K562 (cell line): ENCODE data around the gene ADAM19. TPM values are rescaled to one million over a fixed set of nuclear protein-coding genes. Genes with fewer than 3 reads are reported as not detected.

Experiments used
- ARNT ChIP-seq, 2 experiments: fragments of 450-650 bp; IDR thresholded peaks; 2 replicates each; pipeline ENCODE4 v1.6.1; 2016; ENCODE audit warnings: mild to moderate bottlenecking in 1 of 2
- CBFA2T3 ChIP-seq: fragments of 450-650 bp; IDR thresholded peaks from 2 replicates; pipeline ENCODE4 v1.6.1; 2017
- CHD2 ChIP-seq: IDR thresholded peaks from 2 replicates; pipeline ENCODE4 v1.6.1; 2011; ENCODE audit warnings: low read depth, low read length
- EZH2 ChIP-seq: IDR thresholded peaks from 2 replicates; pipeline ENCODE4 v1.6.1; 2012; ENCODE audit warnings: low read depth, mild to moderate bottlenecking, inconsistent platforms, low read length, borderline replicate concordance
- GTF2A2 ChIP-seq: IDR thresholded peaks from 2 replicates; pipeline ENCODE4 v1.6.1; 2016; ENCODE audit warnings: mild to moderate bottlenecking, missing genetic modification characterization, missing compliant biosample characterization
- L3MBTL2 ChIP-seq: fragments of 450-650 bp; IDR thresholded peaks from 2 replicates; pipeline ENCODE4 v1.6.1; 2016; ENCODE audit warnings: mild to moderate bottlenecking, moderate library complexity
- MEIS2 ChIP-seq: fragments of 450-650 bp; IDR thresholded peaks from 2 replicates; pipeline ENCODE4 v1.6.1; 2014; ENCODE audit warnings: mild to moderate bottlenecking; ENCODE audit not compliant: partially characterized antibody
- MTA2 ChIP-seq: fragments of 450-650 bp; IDR thresholded peaks from 2 replicates; pipeline ENCODE4 v1.6.1; 2016; ENCODE audit warnings: low read depth
- MYBL2 ChIP-seq, 2 experiments: fragments of 450-650 bp in 1 of 2; sonication (generic) in 1 of 2; formaldehyde crosslinking in 1 of 2; IDR thresholded peaks; 2 replicates each; pipeline versions ENCODE4 v1.6.1 to v1.8.1; 2017 to 2022; ENCODE audit warnings: borderline replicate concordance in 1 of 2, inconsistent platforms in 1 of 2, low read depth in 1 of 2, mild to moderate bottlenecking in 1 of 2, missing genetic modification reagents in 1 of 2, moderate library complexity in 1 of 2
- NCOR1 ChIP-seq: fragments of 450-650 bp; IDR thresholded peaks from 2 replicates; pipeline ENCODE4 v1.6.1; 2016; ENCODE audit warnings: mild to moderate bottlenecking, moderate library complexity
- NR2F6 ChIP-seq: fragments of 450-650 bp; formaldehyde crosslinking; IDR thresholded peaks from 2 replicates; pipeline ENCODE4 v1.4.0; 2020; ENCODE audit warnings: mild to moderate bottlenecking
- POLR2A ChIP-seq: fragments of 450-650 bp; conservative IDR thresholded peaks from 2 replicates; pipeline ENCODE4 v1.6.1; 2016
- SMARCA4 ChIP-seq: fragments of 450-650 bp; IDR thresholded peaks from 2 replicates; pipeline ENCODE4 v1.6.1; 2016
- SMARCC2 ChIP-seq: fragments of 450-650 bp; IDR thresholded peaks from 2 replicates; pipeline ENCODE4 v1.6.1; 2017; ENCODE audit warnings: antibody characterized with exemption, moderate library complexity, mild to moderate bottlenecking, low read depth
- STAT5A ChIP-seq: IDR thresholded peaks from 2 replicates; pipeline ENCODE4 v1.6.1; 2012; ENCODE audit warnings: low read length, inconsistent platforms, borderline replicate concordance
- TCF3 ChIP-seq: sonication (generic); formaldehyde crosslinking; IDR thresholded peaks from 2 replicates; pipeline ENCODE4 v1.4.0; 2020; ENCODE audit warnings: mild to moderate bottlenecking, missing genetic modification reagents
- TRIM24 ChIP-seq, 2 experiments: fragments of 450-650 bp; IDR thresholded peaks; 2 replicates each; pipeline ENCODE4 v1.6.1; 2016
- ZBTB7A ChIP-seq: IDR thresholded peaks from 2 replicates; pipeline ENCODE4 v1.6.1; 2011; ENCODE audit warnings: low read depth, mild to moderate bottlenecking, low read length, moderate library complexity, borderline replicate concordance; ENCODE audit not compliant: control insufficient read depth
- ZFP1 ChIP-seq: fragments of 450-650 bp; formaldehyde crosslinking; IDR thresholded peaks from 2 replicates; pipeline ENCODE4 v1.4.0; 2020; ENCODE audit warnings: mild to moderate bottlenecking, mixed read lengths
- ZKSCAN1 ChIP-seq: fragments of 150-350 bp; IDR thresholded peaks from 2 replicates; pipeline ENCODE4 v1.6.1; 2016; ENCODE audit warnings: low read depth, low read length
- ZNF165 ChIP-seq: fragments of 250-450 bp; sonication (Bioruptor Pico); IDR thresholded peaks from 2 replicates; pipeline ENCODE4 v1.4.0; 2020; ENCODE audit warnings: borderline replicate concordance
- ZNF232 ChIP-seq: sonication (generic); formaldehyde crosslinking; IDR thresholded peaks from 2 replicates; pipeline ENCODE4 v1.8.0; 2022; ENCODE audit warnings: mild to moderate bottlenecking, missing genetic modification reagents
- polyA plus RNA-seq, 8 experiments: library from polyadenylated mRNA; depleted of rRNA in 4 of 8; stranded (reverse) in 5 of 8; unstranded in 3 of 8; fragments of >200 nt; fragmentation: Nextera tagmentation in 2 of 8; fragmentation: Illumina TruSeq in 1 of 8; extraction: Ambion mirVana in 2 of 8; extraction: Trizol in 1 of 8; gene quantifications; 2 replicates each; pipeline versions ENCODE4 v1.2.1 to v1.2.3, GENCODE V29; 2011 to 2014; ENCODE audit warnings: inconsistent platforms in 1 of 8, missing spikeins in 1 of 8
- total RNA-seq, 7 experiments: library from RNA; depleted of rRNA in 6 of 7; stranded (reverse); fragments of >200 nt in 6 of 7; fragmentation: Illumina TruSeq in 2 of 7; extraction: Trizol in 2 of 7; gene quantifications; 2 replicates each; pipeline versions ENCODE4 v1.2.1 to v1.2.3, GENCODE V29; 2011 to 2021; ENCODE audit warnings: low replicate concordance in 1 of 7
- TF ChIP-seq, protein P1 (sequence below): sonication (generic); formaldehyde crosslinking; IDR thresholded peaks from 2 replicates; pipeline ENCODE4 v1.8.0; 2023; ENCODE audit warnings: missing genetic modification reagents, mild to moderate bottlenecking, borderline replicate concordance
- TF ChIP-seq, protein P2 (sequence below): fragments of 450-650 bp; formaldehyde crosslinking; conservative IDR thresholded peaks from 2 replicates; pipeline ENCODE4 v1.4.0; 2022; ENCODE audit warnings: mild to moderate bottlenecking, missing genetic modification characterization
- TF ChIP-seq, protein P3 (sequence below): fragments of 250-450 bp; sonication (Bioruptor Pico); IDR thresholded peaks from 2 replicates; pipeline ENCODE4 v1.8.0; 2022; ENCODE audit warnings: inconsistent platforms

Gene ADAM19
- total and polyA plus RNA-seq, 9 of the 15 experiments (the other 6 are each of a cell fraction or from before 2014, with no cell fraction given) = 0.11 to 1.1 (median 0.43) TPM

DNA sequence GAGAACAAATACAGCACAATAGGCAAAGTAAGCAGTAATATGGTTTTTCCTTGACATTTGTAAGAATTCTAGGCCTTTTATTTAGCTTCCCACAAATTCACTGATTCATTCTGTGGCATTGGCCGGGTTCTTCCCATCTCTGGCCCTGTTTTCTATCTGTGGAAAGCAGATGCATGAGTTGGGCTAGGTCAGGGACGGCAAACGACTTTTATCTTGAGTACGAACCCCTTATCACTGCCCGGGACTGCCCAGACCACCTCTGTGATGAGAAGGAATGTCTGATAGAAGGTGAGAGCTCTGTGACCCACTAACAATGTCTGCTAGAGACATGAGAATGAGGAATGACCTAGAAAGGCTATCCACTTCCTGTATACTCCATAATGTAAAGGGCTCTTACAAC, 35.4 kb upstream of the ADAM19 start (continued):
- TF ChIP-seq, protein P1, sequence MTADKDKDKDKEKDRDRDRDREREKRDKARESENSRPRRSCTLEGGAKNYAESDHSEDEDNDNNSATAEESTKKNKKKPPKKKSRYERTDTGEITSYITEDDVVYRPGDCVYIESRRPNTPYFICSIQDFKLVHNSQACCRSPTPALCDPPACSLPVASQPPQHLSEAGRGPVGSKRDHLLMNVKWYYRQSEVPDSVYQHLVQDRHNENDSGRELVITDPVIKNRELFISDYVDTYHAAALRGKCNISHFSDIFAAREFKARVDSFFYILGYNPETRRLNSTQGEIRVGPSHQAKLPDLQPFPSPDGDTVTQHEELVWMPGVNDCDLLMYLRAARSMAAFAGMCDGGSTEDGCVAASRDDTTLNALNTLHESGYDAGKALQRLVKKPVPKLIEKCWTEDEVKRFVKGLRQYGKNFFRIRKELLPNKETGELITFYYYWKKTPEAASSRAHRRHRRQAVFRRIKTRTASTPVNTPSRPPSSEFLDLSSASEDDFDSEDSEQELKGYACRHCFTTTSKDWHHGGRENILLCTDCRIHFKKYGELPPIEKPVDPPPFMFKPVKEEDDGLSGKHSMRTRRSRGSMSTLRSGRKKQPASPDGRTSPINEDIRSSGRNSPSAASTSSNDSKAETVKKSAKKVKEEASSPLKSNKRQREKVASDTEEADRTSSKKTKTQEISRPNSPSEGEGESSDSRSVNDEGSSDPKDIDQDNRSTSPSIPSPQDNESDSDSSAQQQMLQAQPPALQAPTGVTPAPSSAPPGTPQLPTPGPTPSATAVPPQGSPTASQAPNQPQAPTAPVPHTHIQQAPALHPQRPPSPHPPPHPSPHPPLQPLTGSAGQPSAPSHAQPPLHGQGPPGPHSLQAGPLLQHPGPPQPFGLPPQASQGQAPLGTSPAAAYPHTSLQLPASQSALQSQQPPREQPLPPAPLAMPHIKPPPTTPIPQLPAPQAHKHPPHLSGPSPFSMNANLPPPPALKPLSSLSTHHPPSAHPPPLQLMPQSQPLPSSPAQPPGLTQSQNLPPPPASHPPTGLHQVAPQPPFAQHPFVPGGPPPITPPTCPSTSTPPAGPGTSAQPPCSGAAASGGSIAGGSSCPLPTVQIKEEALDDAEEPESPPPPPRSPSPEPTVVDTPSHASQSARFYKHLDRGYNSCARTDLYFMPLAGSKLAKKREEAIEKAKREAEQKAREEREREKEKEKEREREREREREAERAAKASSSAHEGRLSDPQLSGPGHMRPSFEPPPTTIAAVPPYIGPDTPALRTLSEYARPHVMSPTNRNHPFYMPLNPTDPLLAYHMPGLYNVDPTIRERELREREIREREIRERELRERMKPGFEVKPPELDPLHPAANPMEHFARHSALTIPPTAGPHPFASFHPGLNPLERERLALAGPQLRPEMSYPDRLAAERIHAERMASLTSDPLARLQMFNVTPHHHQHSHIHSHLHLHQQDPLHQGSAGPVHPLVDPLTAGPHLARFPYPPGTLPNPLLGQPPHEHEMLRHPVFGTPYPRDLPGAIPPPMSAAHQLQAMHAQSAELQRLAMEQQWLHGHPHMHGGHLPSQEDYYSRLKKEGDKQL (CRISPR knock-in tag) = no peak
- TF ChIP-seq MYBL2 (IDR thresholded peaks at IDR 0.05; ENCODE audit: low read depth) (no peak), MYBL2 (CRISPR knock-in tag; IDR thresholded peaks at IDR 0.05; ENCODE audit: borderline replicate concordance) (no peak), SMARCA4 (peak; percentile 95), ZKSCAN1 (no peak), CHD2 (no peak), TRIM24 (IDR thresholded peaks at IDR 0.05) (peak; percentile 87 to 93), ZNF165 (no peak), POLR2A (no peak), ZFP1 (CRISPR knock-in tag) (no peak), TCF3 (CRISPR knock-in tag) (peak; percentile 97), NCOR1 (peak; percentile 97), ARNT (IDR thresholded peaks at IDR 0.05) (peak; percentile 75 to 77), SMARCC2 (peak; percentile 91), MEIS2 (peak; percentile 34), GTF2A2 (tag) (no peak), ZBTB7A (no peak), EZH2 (no peak), STAT5A (peak; percentile 86), NR2F6 (CRISPR knock-in tag) (no peak), MTA2 (peak; percentile 88), ZNF232 (CRISPR knock-in tag) (no peak), L3MBTL2 (no peak; the same call in 1 of the 2 replicates), CBFA2T3 (peak; percentile 98)
- TF ChIP-seq, protein P2, sequence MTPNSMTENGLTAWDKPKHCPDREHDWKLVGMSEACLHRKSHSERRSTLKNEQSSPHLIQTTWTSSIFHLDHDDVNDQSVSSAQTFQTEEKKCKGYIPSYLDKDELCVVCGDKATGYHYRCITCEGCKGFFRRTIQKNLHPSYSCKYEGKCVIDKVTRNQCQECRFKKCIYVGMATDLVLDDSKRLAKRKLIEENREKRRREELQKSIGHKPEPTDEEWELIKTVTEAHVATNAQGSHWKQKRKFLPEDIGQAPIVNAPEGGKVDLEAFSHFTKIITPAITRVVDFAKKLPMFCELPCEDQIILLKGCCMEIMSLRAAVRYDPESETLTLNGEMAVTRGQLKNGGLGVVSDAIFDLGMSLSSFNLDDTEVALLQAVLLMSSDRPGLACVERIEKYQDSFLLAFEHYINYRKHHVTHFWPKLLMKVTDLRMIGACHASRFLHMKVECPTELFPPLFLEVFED (CRISPR knock-in tag) = no peak
- TF ChIP-seq, protein P3, sequence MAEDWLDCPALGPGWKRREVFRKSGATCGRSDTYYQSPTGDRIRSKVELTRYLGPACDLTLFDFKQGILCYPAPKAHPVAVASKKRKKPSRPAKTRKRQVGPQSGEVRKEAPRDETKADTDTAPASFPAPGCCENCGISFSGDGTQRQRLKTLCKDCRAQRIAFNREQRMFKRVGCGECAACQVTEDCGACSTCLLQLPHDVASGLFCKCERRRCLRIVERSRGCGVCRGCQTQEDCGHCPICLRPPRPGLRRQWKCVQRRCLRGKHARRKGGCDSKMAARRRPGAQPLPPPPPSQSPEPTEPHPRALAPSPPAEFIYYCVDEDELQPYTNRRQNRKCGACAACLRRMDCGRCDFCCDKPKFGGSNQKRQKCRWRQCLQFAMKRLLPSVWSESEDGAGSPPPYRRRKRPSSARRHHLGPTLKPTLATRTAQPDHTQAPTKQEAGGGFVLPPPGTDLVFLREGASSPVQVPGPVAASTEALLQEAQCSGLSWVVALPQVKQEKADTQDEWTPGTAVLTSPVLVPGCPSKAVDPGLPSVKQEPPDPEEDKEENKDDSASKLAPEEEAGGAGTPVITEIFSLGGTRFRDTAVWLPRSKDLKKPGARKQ (CRISPR knock-in tag) = no peak
